H9 (cell line): Measurements from ENCODE around the gene TMEM222. TPM values are rescaled to one million over a fixed set of nuclear protein-coding genes. Genes with fewer than 3 reads are reported as not detected.

ENCODE experiments used
- DNase-seq: peaks from one replicate; pipeline ENCODE4 v3.0.0-alpha.2; 2017
- H2AFZ ChIP-seq: one replicate; pipeline ENCODE4 v1.6.1; 2013; ENCODE audit warnings: mild to moderate bottlenecking, low read length, control low read depth, moderate library complexity
- H2AK5ac ChIP-seq: 2 replicates; pipeline ENCODE4 v1.6.1; 2013; ENCODE audit warnings: low read length, control low read depth, mixed read lengths; ENCODE audit not compliant: insufficient read length
- H2BK120ac ChIP-seq: one replicate; pipeline ENCODE4 v1.6.1; 2013; ENCODE audit warnings: low read depth, mild to moderate bottlenecking, low read length, control low read depth, inconsistent platforms; ENCODE audit not compliant: poor library complexity, severe bottlenecking
- H2BK12ac ChIP-seq: 2 replicates; pipeline ENCODE4 v1.6.1; 2013; ENCODE audit warnings: low read length, control low read depth, mixed read lengths, low read depth; ENCODE audit not compliant: insufficient read length
- H2BK15ac ChIP-seq: 2 replicates; pipeline ENCODE4 v1.6.1; 2013; ENCODE audit warnings: low read depth, low read length, control low read depth
- H2BK20ac ChIP-seq: one replicate; pipeline ENCODE4 v1.6.1; 2013; ENCODE audit warnings: low read depth, mild to moderate bottlenecking, low read length, control low read depth, inconsistent platforms; ENCODE audit not compliant: poor library complexity, severe bottlenecking
- H2BK5ac ChIP-seq: 2 replicates; pipeline ENCODE4 v1.6.1; 2013; ENCODE audit warnings: low read length, control low read depth, mixed read lengths; ENCODE audit not compliant: insufficient read length
- H3K14ac ChIP-seq: 2 replicates; pipeline ENCODE4 v1.6.1; 2013; ENCODE audit warnings: low read length, control low read depth; ENCODE audit not compliant: insufficient read depth
- H3K18ac ChIP-seq: 2 replicates; pipeline ENCODE4 v1.6.1; 2013; ENCODE audit warnings: low read depth, mild to moderate bottlenecking, mixed read lengths, low read length, control low read depth; ENCODE audit not compliant: insufficient read length
- H3K23ac ChIP-seq: 2 replicates; pipeline ENCODE4 v1.6.1; 2013; ENCODE audit warnings: low read length, control low read depth, mixed read lengths, low read depth; ENCODE audit not compliant: insufficient read length
- H3K23me2 ChIP-seq: 2 replicates; pipeline ENCODE4 v1.6.1; 2013; ENCODE audit warnings: low read depth, mild to moderate bottlenecking, mixed read lengths, low read length, control low read depth; ENCODE audit not compliant: insufficient read length, poor library complexity, severe bottlenecking
- H3K27ac ChIP-seq: 2 replicates; pipeline ENCODE4 v1.5.1; 2013; ENCODE audit warnings: low read length, control low read depth, mixed read lengths, low read depth; ENCODE audit not compliant: insufficient read length
- H3K27me3 ChIP-seq: 2 replicates; pipeline ENCODE4 v1.6.1; 2013; ENCODE audit warnings: low read length, control low read depth, inconsistent platforms; ENCODE audit not compliant: insufficient read depth
- H3K4ac ChIP-seq: 2 replicates; pipeline ENCODE4 v1.6.1; 2013; ENCODE audit warnings: low read depth, mild to moderate bottlenecking, control low read depth, inconsistent platforms, low read length, moderate library complexity
- H3K4me1 ChIP-seq: 2 replicates; pipeline ENCODE4 v1.6.1; 2013; ENCODE audit warnings: low read length, control low read depth, inconsistent platforms; ENCODE audit not compliant: insufficient read depth
- H3K4me2 ChIP-seq: 2 replicates; pipeline ENCODE4 v1.6.1; 2013; ENCODE audit warnings: low read length, control low read depth, mixed read lengths; ENCODE audit not compliant: insufficient read length, insufficient read depth
- H3K56ac ChIP-seq: 2 replicates; pipeline ENCODE4 v1.6.1; 2013; ENCODE audit warnings: low read depth, mild to moderate bottlenecking, mixed read lengths, low read length, control low read depth; ENCODE audit not compliant: insufficient read length
- H3K79me1 ChIP-seq: 2 replicates; pipeline ENCODE4 v1.6.1; 2013; ENCODE audit warnings: low read depth, mild to moderate bottlenecking, moderate library complexity, low read length, control low read depth, inconsistent platforms; ENCODE audit not compliant: insufficient read depth, poor library complexity, severe bottlenecking
- H3K79me2 ChIP-seq: 2 replicates; pipeline ENCODE4 v1.6.1; 2013; ENCODE audit warnings: low read length, control low read depth, inconsistent platforms; ENCODE audit not compliant: insufficient read depth
- H3K9ac ChIP-seq: 2 replicates; pipeline ENCODE4 v1.6.1; 2013; ENCODE audit warnings: low read length, control low read depth, mixed read lengths; ENCODE audit not compliant: insufficient read length; ENCODE audit errors: extremely low read depth
- H3K9me3 ChIP-seq: one replicate; pipeline ENCODE4 v1.6.1; 2013; ENCODE audit warnings: low read depth, low read length, inconsistent platforms; ENCODE audit not compliant: control insufficient read depth
- H3T11ph ChIP-seq: one replicate; pipeline ENCODE4 v1.6.1; 2013; ENCODE audit warnings: mild to moderate bottlenecking, low read length, control low read depth, inconsistent platforms
- H4K20me1 ChIP-seq: one replicate; pipeline ENCODE4 v1.6.1; 2013; ENCODE audit not compliant: control insufficient read depth, insufficient read length, insufficient read depth
- H4K5ac ChIP-seq: 2 replicates; pipeline ENCODE4 v1.6.1; 2013; ENCODE audit warnings: low read depth, mild to moderate bottlenecking, mixed read lengths, low read length, control low read depth; ENCODE audit not compliant: insufficient read length
- H4K8ac ChIP-seq: replicated peaks from 2 replicates; pipeline ENCODE4 v1.6.1; 2013; ENCODE audit warnings: low read length, control low read depth, mixed read lengths, low read depth; ENCODE audit not compliant: insufficient read length
- H4K91ac ChIP-seq: 2 replicates; pipeline ENCODE4 v1.6.1; 2013; ENCODE audit warnings: low read depth, mild to moderate bottlenecking, moderate library complexity, mixed read lengths, low read length, control low read depth; ENCODE audit not compliant: insufficient read length
- H3K27ac Mint-ChIP-seq, 3 experiments: 2 replicates in 2 of 3; 3 replicates in 1 of 3; pipeline ENCODE4 v1.8.0; 2020 to 2021; ENCODE audit warnings: mixed read lengths in 3 of 3, mild to moderate bottlenecking in 1 of 3, moderate library complexity in 1 of 3
- H3K27me3 Mint-ChIP-seq: 2 replicates; pipeline ENCODE4 v1.8.0; 2021; ENCODE audit warnings: low read depth, mild to moderate bottlenecking, moderate library complexity, mixed read lengths
- H3K36me3 Mint-ChIP-seq, 3 experiments: 2 replicates in 2 of 3; 3 replicates in 1 of 3; pipeline ENCODE4 v1.8.0; 2020 to 2021; ENCODE audit warnings: low read depth in 3 of 3, mixed read lengths in 3 of 3; ENCODE audit not compliant: insufficient read depth in 1 of 3
- H3K4me1 Mint-ChIP-seq, 2 experiments: 2 replicates each; pipeline ENCODE4 v1.8.0; 2020; ENCODE audit warnings: mixed read lengths in 2 of 2
- H3K4me3 Mint-ChIP-seq, 2 experiments: 2 replicates in 1 of 2; 3 replicates in 1 of 2; pipeline ENCODE4 v1.8.0; 2020 to 2021; ENCODE audit warnings: mild to moderate bottlenecking in 2 of 2, mixed read lengths in 2 of 2, moderate library complexity in 1 of 2
- H3K9me3 Mint-ChIP-seq, 2 experiments: 2 replicates in 1 of 2; 3 replicates in 1 of 2; pipeline ENCODE4 v1.8.0; 2020; ENCODE audit warnings: mild to moderate bottlenecking in 2 of 2, mixed read lengths in 2 of 2, moderate library complexity in 1 of 2
- CTCF ChIP-seq: fragments of 200-600 bp; sonication (generic); conservative IDR thresholded peaks from 3 replicates; pipeline ENCODE4 v1.8.0; 2021; ENCODE audit warnings: antibody characterized with exemption, mild to moderate bottlenecking
- WGBS: extraction: QIAGEN DNeasy Blood & Tissue Kit; methylation state at CpG from one replicate; pipeline ENCODE4 v1.1.7; 2013; ENCODE audit warnings: missing lambda C conversion rate, low lambda C conversion rate, mixed read lengths; ENCODE audit not compliant: insufficient read length; ENCODE audit errors: extremely low coverage; 5-methylcytosine and 5-hydroxymethylcytosine counted together
- total RNA-seq: library from RNA; stranded (reverse); gene quantifications from 2 replicates; pipeline ENCODE4 v1.2.1, GENCODE V29; 2021

Gene TMEM222
- total RNA-seq, 1 experiment from 2014 or later, result 36.8 TPM

GRCh38 chr1:27338751-27339150 lies 16.8 kb downstream of the TMEM222 start:
- Histone ChIP-seq H3K79me1 (no peaks in the 10 kb centered on the region), H4K91ac (no peak overlapping the region), H3K14ac (no peak overlapping the region), H3K23ac (no peak overlapping the region), H3K23me2 (no peaks in the 10 kb centered on the region), H2AK5ac (no peak overlapping the region), H3K27ac (no peak overlapping the region), H3K9ac (no peak overlapping the region), H2BK5ac (no peak overlapping the region), H3K18ac (no peak overlapping the region), H2BK15ac (no peak overlapping the region), H3K79me2 (no peaks in the 10 kb centered on the region), H3T11ph (no peak overlapping the region), H3K4me1 (no peaks in the 10 kb centered on the region; the same call in 1 of the 2 replicates), H4K5ac (no peak overlapping the region), H2AFZ (no peak overlapping the region), H3K4ac (no peak overlapping the region), H4K20me1 (no peaks in the 10 kb centered on the region), H2BK120ac (no peak overlapping the region), H3K4me2 (no peak overlapping the region), H4K8ac (no peak overlapping the region), H2BK12ac (no peak overlapping the region), H2BK20ac (no peak overlapping the region), H3K56ac (no peak overlapping the region), H3K9me3 (no peaks in the 10 kb centered on the region), H3K27me3 (no peaks in the 10 kb centered on the region)
- H3K4me3 Mint-ChIP-seq, result 0 out of 5 replicates have a peak overlapping the region, but pooled peaks of 1 of the 2 experiments have one; percentile 1
- H3K4me1 Mint-ChIP-seq, result peaks cover 38 to 42% of the 10 kb centered on the region in 2 experiments
- no peaks in the 10 kb centered on the region for H3K9me3 Mint-ChIP-seq
- H3K36me3 Mint-ChIP-seq, result peaks cover 18 to 34% (median 30%) of the 10 kb centered on the region in 3 experiments; a peak in 6 of 7 replicates
- TF ChIP-seq CTCF, result no peak
- no peak for DNase-seq
- no CpG with 5 or more reads among the region's 6 CpGs for WGBS
- H3K27ac Mint-ChIP-seq, result peak overlapping the region in 2 of 3 experiments; percentile 92 to 95; a peak in 3 of 7 replicates
- H3K27me3 Mint-ChIP-seq, result peaks cover 2% of the 10 kb centered on the region
